HG03565 (cell line): ENCODE measurements around the gene SLC9A5.
A peak's percentile ranks its signal among the peaks of the same experiment; 100 is the strongest.

Experiments
- ATAC-seq: cut with Tn5 transposase; IDR thresholded peaks from one replicate; pipeline ENCODE4 v1.9.1; 2021; ENCODE audit warnings: mild to moderate bottlenecking, moderate library complexity; ENCODE audit not compliant: unreplicated experiment

SLC9A5 gene

DNA sequence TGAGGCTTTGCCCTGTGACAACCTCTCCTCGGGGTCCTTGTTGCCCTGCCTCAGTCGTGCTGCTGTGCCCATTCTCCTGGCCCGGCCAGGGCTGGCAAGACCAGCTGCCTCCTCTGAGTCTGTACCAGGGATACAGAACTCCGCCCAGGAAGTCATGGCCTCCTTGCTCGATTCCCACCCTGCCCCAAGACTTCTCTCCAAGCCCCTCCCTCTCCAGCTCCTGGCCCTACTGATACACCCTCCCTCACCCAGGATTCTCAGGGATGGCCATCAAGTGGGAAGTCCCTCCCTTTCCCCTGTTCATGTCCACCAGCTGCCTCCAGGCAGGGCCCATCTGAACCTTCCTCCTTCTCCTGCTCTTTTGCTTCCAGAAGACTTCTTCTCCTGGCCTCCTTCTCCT lies 33.1 kb upstream of the SLC9A5 start:
- no peak for ATAC-seq

DNA sequence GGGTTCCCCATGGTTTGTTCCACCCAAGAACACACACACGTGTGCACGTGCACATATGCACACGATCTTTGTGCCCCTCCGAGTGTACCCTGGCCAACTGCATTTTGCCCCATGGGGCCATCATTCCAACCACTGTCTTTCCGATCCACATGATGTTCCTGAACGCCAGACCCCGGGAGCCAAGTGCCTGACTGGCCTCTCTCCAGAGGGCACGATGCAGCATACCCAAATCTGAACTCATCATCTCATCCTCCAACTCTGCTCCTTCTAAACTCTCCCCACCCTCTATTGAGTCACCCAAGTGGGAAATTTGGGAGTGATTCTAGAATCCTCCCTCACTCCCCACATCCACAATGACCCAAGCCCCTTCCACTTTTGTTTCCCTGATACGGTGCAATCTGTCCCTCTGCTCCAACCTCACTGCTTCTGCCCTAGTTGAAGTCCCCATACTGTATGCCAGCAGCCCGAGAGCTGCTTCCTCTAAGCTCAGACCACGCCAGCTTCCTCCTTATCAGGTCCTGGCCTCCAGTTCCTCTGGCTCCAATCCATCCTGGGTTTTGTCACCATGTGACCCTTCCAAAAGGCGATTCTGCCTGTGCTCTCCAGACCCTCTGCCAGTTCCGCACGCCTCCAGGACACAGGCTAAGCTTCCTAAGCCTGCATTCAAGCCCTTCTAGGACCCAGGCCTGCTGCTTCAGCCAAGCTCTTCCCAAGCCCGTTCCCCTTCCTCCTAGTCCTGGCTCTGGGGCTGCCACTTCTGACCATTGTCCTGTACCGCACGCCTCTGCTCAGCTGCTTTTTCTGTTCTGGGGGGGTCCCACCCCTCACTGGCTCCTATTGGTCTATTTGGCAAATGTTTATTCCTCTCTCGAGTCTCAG lies 31.9 kb upstream of the SLC9A5 start:
- no peak for ATAC-seq

DNA sequence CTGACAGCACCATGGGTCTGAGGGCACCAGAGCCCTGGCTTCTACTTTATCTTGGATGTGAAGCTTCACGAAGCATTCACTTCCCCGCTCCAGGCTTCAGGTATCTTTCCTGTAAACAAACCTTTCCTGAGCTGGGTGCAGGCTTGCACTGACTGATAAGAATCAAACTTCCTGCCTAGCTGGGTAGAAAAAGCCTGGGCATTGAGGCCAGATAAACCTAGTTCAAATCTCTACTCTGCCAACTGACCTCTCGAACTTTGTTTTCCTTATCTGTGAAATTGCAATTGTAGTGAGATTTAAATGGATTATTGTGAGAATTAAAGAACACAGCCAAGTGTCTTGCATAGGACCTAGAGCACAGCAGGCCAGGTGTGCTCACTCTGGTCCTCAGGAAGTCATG lies 24.8 kb upstream of the SLC9A5 start:
- no peak for ATAC-seq

DNA sequence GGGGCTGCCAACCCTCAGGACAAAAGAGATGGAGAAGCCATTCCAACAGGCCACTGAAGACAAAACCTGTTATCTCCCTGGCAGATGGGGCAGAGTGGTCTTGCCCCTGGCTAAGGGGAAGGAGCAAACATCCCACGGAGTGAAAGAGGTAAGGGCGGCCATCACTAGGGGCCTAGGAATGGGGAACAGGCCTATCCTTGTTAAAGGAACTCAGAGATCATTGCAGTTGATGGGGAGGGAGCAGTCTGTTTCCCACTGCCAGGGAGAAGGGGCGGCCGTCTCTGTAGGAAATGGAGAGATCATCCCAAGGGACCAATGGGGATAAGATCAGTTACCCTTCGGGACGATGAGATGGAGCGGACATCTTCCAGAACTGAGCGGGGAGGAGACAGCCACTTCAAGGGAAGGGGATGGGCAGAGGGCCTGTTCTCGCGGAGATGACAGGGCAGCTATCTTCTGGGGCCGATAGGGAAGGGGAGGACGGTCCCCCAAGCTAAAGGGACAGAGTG lies 22.4 kb upstream of the SLC9A5 start:
- ATAC-seq, result no peak

DNA sequence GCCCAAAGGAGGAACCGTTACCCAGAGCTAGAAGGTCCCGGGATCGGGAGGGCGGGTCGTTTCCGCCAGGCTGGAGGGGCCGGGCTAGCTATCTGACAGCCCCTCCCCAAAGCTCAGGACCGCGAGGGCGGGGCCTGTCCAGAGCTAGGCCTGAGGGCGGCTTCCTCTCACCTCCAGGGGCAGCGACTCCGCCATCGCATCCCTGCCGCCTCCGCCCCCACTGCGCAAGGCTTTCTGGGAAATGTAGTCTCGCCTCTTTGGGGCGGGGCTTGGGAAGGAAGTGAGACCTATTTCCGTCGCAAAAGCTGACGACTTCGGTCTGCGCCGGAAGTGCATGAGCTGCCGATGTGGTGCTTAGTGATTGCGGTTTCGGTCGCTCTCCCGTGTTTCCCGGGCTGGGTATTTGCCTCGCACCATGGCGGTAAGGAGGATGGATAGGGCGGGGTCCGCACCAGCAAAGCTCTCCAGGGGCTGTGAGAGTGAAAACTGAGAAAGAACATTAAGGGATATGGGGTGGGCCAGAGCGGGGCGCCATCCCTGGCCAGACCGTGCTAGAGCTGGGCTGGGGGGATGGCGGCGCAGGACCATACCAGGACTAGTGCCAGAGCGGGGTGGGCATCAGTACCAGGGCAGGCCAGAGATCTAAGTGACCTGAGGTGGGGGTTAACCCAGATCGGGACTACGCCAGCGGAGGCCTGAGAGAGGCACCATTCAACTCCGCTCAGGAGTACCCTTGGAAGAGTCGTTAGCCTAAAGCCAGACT lies 21.8 kb upstream of the SLC9A5 start, which contains the start of gene TMEM208:
Gene TMEM208 (plus strand): TSS at position 327 of the 763 bp plus-strand sequence. CDS start 89 bp downstream, at position 416.
- peak; percentile 92 for ATAC-seq

DNA sequence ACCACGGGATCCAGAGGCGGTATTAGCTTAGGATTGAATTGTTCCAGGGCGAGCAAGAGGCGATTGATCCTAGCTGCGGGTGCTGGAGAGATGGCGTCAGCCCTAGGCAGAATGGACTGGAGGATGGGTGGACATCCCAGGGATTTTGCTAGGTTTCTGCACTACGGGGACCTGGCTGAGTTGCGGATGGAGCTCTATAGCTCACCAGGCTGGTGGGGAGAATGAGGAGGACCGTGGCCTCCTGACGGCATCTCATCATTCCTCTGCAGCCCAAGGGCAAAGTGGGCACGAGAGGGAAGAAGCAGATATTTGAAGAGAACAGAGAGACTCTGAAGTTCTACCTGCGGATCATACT lies 21.2 kb upstream of the SLC9A5 start:
- ATAC-seq, result no peak

DNA sequence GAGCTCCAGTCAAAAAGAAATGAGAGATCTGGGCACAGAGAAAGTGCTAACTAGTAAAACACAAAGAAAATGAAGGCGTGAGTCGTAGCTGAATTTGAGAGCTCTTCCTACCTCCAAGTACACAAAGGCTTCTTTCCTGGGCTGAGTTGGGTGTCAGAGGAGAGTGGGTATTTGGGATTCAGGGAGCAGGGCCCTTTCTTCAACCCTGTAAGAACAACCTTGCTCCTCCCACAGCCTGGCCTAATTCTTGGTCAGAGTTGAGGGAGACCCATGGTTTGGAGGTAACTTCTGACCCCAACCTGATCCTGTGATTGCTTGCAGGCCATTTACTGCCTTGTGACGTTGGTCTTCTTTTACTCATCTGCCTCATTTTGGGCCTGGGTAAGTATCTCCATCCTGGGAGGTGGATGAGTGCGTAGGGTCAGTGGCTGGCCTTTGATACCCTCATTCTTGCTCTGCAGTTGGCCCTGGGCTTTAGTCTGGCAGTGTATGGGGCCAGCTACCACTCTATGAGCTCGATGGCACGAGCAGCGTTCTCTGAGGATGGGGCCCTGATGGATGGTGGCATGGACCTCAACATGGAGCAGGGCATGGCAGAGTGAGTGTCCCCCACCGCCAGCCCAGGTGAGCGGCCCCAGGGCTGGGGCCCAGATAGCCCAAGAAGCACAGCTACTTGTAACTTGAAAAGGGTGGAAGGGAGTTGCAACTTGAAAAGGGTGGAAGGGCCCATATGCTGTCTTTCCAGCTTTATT lies 20.6 kb upstream of the SLC9A5 start:
- ATAC-seq, result no peak

DNA sequence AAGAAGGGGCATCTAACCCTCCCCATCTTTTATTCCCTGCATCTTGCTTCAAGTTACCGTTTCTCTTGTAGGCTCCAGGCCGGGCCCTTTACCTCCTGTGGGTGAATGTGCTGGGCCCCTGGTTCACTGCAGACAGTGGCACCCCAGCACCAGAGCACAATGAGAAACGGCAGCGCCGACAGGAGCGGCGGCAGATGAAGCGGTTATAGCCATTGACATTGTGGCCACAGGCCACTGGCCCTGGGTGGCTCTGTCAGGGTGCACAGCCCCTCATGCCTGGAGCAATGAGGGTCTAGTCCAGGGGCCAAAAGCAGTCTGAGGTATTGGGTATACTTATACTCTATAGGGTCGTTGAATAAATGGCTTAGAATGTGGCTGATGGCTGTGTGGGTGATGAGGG lies 19.9 kb upstream of the SLC9A5 start:
- ATAC-seq, result no peak

DNA sequence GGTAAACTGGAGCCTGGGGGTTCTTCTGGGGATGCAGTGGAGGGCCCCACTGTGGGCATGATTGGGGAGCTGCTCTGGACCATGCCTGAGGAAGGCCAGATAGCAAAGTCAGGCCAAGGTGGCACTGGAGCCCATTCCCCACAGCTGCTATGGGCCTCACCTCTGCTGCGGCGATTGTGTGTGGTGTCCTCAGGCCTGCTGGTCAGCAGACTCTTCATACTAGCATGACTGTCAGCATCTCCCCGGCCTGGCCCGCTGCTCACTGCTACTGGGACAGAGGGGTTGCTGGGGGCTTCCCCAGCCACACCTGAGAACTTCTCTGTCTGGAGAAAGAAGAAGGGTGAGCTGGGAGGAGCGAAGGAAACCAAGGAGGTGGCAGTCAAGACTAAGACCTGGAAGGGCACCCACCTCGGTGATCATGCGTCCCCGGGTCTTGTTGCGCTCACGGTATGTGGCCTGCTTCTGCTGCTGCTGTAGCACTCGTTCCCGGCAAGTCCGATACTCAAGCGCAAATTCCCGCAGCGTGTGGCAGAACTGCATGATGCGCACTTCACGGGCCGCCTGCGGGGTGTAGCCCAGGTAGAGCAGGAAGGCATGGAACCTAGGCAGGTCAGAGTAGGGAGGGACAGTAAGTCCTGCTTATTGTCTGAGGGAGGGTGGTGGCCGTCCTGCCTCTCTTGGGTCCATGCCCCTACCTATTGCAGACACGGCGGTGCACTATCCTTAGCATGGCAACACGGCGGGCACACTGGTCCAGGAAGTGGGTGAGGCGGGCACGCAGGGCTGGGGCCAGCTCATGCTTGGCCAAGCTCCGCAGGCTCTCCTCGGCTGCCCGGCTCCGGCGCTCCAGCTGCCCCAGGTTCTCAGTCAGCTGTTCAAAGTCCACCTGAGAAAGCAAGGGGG lies 18.6 kb upstream of the SLC9A5 start:
- ATAC-seq, result no peak

DNA sequence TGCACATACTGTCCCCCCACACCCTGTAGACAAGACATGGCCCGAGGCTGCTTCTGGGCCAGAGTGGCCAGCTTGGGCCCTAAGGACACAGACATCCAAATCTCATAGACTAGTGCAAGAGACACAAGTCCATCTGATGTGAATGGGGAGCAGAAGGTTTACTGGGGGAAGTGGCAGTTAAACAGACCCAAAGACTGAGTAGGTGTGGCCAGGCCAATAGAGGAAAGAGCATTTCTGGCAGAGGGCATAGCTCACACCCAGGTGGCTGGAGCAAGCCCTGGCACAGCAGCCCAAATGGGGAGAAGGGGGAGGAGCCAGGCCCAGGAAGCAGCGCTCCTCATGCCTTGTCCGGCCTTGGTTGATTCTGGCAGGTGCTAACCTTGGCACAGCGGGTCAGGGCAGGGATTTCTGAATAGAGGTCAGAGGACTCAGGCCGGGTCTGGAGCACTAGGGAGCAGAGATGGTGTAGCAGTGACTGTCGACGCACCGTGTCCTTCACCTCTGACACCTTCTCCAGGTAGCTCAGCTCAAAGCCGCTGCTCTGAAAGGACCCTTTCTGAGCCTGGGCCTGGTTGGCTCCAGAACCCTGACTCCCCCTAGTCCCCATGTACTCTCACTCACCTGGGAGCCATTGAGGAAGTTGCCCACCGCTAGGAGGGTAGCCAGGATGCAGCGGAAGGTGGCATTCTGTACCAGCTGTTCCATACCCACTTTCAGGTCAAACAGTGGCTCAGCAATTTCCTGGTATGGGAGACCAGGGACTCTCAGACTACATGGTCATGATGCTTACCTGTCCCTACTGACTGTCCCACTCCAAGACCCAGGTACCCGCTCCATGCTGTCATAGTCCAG lies 17.7 kb upstream of the SLC9A5 start:
- no peak for ATAC-seq

DNA sequence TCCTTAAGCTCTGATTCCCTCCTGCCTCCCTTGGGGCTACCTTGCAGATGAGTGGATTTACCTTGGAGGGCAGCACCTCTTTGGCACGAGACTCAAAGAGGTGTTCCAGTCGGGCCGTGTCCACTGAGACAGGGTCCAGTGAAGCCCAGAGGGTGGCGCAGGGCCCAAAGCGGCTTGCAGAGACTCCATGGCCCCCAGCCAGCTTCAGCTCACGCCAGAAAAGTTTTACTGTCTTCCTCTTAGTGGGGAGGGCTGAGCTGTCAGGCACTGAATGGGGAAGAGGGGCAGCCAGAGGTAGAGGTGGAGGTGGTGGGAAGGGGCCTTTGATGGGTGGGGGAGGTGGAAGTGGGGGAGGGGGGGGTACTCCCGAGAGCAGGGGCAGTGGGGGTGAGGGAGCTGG lies 15.2 kb upstream of the SLC9A5 start:
- ATAC-seq, result no peak

DNA sequence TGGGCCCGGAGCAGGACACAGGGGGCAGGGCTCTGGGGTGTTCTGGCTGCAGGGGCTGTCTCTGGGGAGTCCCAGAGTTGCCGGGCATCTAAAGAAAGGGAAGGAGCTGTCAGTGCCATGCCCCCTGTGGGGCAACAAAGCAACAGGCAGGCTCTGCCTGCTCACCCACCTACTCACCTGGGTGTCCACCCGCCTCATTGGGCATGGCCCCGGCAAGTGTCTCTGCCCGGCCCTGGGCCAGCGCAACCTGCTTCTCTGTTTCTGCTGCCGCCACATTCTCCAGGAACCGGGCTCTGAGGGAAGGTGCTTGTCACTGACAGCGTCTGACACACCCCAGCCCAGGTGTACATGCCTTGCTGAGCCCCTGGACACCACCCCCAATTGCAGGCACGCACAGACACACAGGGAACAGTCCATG lies 14.6 kb upstream of the SLC9A5 start:
- no peak for ATAC-seq

DNA sequence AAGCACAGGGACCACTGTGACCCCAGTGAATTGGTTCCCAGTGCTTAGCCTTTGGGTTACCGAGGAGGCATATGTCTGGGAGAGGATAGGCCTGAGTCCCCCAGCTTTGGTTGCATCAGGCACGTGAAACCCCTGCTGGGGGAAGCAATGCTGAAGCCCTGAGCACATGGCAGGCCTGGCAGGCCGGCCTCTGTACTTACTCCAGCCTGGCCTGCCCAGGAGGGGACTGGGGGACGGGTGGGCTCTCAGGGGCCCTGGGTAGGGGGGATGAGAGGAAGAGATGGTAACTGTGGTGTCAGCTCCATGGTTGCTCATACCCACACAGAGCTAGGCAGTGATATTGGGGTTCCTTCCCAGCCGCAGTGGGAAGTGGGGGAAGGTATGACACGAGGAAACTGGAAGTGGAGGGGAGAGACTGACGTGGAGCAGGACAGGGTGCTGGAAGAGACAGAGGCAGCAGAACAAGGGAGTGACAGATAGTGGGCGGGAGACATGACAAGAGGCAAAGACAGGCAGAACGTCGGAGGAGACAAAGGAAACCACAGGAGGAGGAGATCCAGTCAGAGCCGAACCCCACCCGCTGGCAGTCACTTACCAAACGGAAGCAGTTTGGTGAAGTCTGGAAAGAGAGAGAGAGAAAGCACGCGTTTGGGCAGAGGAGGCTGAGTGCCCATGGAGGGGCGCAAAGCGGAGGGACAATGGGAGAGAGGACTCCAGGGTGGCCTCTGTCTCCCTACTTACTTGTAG lies 12.8 kb upstream of the SLC9A5 start:
- no peak for ATAC-seq

DNA sequence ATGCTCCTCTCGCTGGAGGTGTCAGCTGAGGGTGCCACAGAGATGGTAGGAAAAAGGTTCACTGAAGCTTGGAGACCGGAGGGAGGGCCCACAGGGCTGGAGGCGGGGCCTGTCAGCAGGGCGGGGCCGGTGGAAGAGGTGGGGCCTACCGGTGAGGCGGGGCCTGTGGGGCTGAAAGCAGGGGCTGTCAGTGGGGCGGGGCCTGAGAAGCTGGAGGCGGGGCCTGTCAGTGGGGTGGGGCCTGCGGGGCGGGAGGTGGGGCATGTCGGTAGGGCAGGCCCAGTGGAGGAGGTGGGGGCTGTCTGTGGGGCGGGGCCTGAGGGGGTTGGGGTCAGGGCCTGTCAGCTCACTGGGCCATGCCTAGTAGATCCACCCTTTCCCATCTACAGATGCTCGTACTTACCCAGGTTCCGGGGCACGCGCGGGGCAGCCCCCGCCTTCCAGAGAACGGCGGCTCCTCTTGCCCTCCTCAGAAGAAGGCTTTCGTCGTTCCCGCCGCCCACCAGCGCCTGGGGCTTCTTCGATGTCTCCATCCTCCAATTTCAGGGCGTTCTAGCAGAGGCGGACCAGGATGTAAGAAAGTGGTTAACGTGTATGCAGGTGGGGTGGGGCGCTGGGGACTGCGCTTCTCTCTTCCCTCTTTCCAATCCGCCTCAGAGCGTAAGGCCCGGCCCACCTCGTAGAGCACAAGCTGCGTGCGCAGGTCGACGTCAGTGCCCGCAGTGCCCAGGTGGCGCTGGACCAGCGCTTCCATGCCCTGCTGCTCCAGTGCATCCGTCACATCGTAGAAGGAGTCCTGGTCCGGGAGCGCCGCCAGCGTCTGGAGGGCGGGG lies 12.0 kb upstream of the SLC9A5 start:
- ATAC-seq, result no peak

DNA sequence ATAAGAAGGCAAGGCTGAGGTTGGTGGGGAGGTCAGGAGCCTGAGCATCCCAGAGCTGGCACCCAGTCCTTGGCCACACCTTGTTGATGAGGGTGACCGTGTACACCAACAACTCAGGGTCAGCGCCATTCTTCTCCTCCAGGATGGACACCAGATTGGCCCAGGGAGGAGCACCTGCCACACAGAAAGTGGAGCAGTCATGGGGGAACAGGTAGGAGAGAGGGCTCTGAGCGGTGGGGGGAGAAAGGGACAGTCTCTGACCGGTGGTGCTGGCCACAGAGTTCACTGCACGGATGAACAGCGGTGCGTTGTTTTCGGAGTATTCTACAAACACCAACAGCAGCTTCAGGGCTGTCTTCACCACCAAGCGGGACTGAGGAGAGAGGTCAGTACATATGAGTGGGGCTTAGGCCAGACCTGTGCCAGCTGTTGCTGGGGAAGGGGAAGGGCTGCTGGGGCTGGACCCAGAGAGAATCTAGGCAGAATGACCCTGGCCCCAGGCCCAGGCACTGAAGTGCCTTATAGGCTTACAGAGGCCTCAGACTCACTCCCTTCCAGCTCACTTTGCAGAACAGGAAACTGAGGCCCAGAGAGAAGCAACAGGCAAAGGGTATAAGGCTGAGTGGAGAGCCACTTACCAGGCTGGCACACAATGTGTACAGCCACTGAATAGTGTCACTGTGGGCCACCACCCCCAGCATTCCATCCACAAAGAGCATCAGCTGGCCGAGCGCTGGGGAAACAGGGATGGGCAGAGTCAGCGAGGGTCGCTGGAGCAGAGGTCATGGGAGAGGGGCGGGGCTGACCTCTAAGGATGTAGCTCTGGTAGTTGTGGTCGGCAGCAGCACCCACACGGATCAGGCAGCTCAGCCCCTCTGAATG lies 11.1 kb upstream of the SLC9A5 start:
- ATAC-seq, result no peak

DNA sequence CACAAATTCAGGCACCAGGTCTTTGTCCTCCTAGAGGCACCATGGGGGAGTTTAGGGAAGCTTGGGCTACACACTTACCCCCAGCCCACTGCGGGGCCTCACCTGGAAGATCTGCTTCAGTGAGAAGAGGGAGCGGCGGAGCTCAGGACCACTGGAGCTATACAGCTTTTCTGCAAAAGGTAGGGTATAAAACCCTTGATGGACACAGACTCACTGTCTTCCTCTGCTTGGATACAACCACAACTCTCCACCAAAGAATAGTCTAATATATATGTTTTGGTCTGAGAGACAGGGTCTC lies 10.6 kb upstream of the SLC9A5 start:
- ATAC-seq, result no peak
